DOHH2 (cell line): Measurements from ENCODE around the gene SEC24A.

Experiments
- EZH2phosphoT487 ChIP-seq: fragments of 200-600 bp; sonication (generic); IDR thresholded peaks from 2 replicates; pipeline ENCODE4 v1.6.1; 2017; ENCODE audit warnings: borderline replicate concordance, mild to moderate bottlenecking, antibody characterized with exemption, low read length, moderate library complexity, mixed read lengths
- TF ChIP-seq, protein P1 (sequence below): fragments of 200-600 bp; sonication (generic); IDR thresholded peaks from one replicate; pipeline ENCODE4 v1.5.1; 2014; ENCODE audit warnings: antibody characterized with exemption, mild to moderate bottlenecking, low read depth, low read length; ENCODE audit not compliant: poor library complexity, severe bottlenecking

DNA sequence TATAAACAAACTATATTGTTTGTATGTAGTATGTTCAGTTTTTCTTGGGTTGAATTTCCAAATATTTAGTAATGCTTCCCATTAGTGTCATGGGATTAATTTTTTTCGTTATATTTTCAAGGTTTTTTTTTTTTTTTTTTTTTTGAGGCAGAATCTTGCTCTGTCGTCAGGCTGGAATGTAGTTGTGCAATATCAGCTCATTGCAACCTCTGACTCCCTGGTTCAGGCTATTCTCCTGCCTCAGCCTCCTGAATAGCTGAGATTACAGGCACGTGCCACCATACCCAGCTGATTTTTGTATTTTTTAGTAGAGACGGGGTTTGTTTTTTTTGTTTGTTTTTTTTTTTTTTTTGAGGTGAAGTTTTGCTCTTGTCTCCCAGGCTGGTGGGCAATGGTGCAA is 120.6 kb downstream of the SEC24A start:
- TF ChIP-seq, protein P1, sequence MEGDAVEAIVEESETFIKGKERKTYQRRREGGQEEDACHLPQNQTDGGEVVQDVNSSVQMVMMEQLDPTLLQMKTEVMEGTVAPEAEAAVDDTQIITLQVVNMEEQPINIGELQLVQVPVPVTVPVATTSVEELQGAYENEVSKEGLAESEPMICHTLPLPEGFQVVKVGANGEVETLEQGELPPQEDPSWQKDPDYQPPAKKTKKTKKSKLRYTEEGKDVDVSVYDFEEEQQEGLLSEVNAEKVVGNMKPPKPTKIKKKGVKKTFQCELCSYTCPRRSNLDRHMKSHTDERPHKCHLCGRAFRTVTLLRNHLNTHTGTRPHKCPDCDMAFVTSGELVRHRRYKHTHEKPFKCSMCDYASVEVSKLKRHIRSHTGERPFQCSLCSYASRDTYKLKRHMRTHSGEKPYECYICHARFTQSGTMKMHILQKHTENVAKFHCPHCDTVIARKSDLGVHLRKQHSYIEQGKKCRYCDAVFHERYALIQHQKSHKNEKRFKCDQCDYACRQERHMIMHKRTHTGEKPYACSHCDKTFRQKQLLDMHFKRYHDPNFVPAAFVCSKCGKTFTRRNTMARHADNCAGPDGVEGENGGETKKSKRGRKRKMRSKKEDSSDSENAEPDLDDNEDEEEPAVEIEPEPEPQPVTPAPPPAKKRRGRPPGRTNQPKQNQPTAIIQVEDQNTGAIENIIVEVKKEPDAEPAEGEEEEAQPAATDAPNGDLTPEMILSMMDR, result no peak
- TF ChIP-seq EZH2phosphoT487, result no peak
